ENCODE results near the gene CHD9NB. TPM values are rescaled to one million over a fixed set of nuclear protein-coding genes. Genes with fewer than 3 reads are reported as not detected.
"Not testable (repeated sequence)": the region's sequence is repeated elsewhere in the genome, so short reads cannot be mapped to it uniquely, and the experiment has no call there.

CHD9NB gene
- total RNA-seq, 2 experiments from 2014 or later: 0.17 to 0.42 TPM

DNA sequence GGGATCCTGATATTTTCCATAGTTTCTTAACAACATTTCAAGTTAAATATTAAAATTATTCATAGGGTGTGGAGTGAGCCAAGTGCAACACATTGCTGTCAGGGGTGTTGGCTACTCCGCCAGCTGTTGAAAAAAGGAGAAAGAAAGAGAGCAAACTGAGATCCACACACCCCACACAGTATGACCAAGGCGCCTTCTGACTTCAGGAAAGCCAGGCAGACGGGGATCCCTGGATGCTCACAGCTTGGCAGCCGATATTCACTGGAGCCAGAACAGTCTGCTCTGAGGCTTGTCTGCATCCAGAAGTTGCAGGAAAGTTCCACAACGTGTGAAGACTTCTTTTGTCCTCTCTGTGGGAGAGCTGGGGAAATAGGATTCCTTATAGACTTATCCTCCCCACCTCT lies 9.3 kb downstream of the CHD9NB start:
- no peaks in the 10 kb centered on the region for H3K36me3 Mint-ChIP-seq
- no peak overlapping the region for H3K4me3 Mint-ChIP-seq
- H3K27me3 Mint-ChIP-seq: peaks cover 15% of the 10 kb centered on the region
- POLR2A ChIA-PET: interaction anchor here (0.8 kb wide), 1 partner anchor 12 kb away, joined by 3 read pairs; no protein-coding TSS in a partner anchor
- no peak overlapping the region for H3K27ac Mint-ChIP-seq
- no peaks in the 10 kb centered on the region for H3K4me1 Mint-ChIP-seq
- no peaks in the 10 kb centered on the region for H3K9me3 Mint-ChIP-seq
- ATAC-seq (ENCODE audit: low read depth) (no peak), DNase-seq (no peak)

DNA sequence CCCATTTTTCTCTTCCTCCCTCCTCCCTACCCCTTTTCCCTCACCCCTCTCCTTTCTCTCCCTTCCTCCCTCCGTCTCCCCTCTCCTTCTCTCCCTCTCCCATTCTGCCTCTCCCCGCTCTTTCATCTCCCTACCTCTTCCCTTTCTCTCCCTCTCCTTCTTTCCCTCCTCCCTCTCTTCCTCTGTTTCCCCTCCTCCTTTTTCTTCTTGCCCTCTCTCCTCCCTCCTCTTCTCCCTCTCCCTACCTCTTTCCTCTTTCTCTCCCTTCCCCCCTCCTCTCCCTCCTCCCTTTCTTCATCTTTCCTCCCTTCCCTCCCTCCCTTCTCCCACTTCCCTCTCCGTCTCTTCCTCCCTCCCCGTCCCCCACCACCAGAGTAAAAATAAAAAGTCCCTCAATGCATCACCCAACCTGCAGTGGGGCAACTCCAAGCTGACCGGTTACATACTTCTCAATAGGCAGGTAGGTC lies 10.4 kb downstream of the CHD9NB start:
- POLR2A ChIA-PET: no interaction called here
- no peak overlapping the region for H3K4me3 Mint-ChIP-seq
- DNase-seq: no peak

DNA sequence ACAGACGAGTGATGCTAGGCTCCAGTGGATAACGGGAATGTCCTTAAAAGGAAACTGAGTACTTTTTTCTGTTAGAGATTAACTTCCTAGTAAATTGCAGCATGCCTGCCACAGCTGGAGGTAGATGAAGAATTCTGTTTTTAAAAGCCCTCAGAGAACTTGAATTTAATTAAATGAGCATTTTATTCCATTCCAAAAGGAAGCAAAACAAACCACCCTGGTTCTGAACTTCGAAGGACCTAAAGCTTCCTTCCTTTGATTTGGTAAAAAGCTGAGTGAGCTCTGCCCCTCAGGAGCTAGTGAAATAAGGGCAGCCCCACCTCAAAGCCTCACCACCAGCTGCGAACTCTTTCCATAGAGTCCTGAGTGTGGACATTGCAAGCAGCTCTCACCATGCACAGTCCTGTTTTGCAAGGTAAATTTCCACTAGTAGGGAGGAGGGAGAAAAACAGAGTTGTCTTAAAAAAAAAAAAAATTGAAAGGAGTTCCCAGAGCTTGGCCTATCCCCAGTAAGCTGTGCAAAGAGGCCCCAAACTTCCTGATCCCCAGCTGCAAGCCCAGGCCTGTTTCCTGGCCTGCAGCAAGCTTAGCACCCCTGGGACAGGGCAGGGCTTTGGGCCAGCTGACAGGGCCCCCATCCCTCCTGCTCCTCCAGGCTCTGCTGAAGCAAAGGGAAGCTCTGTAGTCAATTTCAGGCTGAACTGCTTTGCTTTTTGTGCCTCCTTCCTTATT lies 11.2 kb downstream of the CHD9NB start:
- DNase-seq (no peak), ATAC-seq (ENCODE audit: low read depth) (no peak)
- Mint-ChIP-seq H3K9me3 (no peaks in the 10 kb centered on the region), H3K36me3 (no peaks in the 10 kb centered on the region), H3K4me1 (no peaks in the 10 kb centered on the region), H3K4me3 (no peak overlapping the region), H3K27ac (no peak overlapping the region), H3K27me3 (peaks cover 15% of the 10 kb centered on the region)
- POLR2A ChIA-PET: no interaction called here

More for the DNA sequence above, 10.4 kb downstream of the CHD9NB start:
- Mint-ChIP-seq H3K27me3 (peaks cover 15% of the 10 kb centered on the region), H3K27ac (no peak overlapping the region), H3K9me3 (no peaks in the 10 kb centered on the region), H3K4me1 (no peaks in the 10 kb centered on the region), H3K36me3 (no peaks in the 10 kb centered on the region)
- ATAC-seq (ENCODE audit: low read depth): no peak

DNA sequence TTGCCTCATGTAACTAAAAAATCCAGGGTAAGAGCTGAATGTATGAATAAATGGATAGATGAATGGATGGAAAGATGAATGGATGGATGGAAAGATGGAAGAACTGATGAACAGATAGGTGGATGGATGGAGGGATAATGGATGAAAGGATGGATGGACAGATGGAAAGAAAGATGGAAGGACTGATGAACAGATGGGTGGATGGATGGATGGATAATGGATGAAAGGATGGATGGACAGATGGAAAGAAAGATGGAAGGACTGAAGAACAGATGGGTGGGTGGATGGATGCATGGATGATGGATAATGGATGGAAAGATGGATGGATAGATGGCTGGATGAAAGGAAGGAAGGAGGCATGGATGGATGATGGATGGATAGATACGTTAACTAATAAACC lies 11.9 kb downstream of the CHD9NB start:
- Mint-ChIP-seq H3K4me3 (no peak overlapping the region), H3K9me3 (no peaks in the 10 kb centered on the region), H3K27me3 (peaks cover 15% of the 10 kb centered on the region), H3K27ac (no peak overlapping the region), H3K4me1 (no peaks in the 10 kb centered on the region), H3K36me3 (no peaks in the 10 kb centered on the region)
- DNase-seq (no peak), ATAC-seq (ENCODE audit: low read depth) (no peak)
- POLR2A ChIA-PET: no interaction called here

DNA sequence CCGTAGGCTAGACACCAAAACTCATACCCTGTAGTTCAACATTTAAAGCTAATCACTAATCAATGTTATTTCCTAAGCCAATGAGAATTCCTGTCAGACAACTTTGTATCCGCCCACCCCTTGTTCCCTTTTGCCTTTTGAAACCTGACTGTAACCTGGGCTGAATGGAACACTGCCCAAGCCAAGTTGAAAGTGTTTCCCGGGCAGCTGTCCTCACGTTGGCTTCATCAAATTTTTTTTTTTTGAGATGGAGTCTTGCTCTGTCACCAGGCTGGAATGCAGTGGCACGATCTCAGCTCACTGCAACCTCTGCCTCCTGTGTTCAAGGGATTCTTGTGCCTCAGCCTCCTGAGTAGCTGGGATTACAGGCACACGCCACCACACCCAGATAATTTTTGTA lies 16.0 kb downstream of the CHD9NB start:
- DNase-seq; H3K27ac Mint-ChIP-seq; H3K36me3 Mint-ChIP-seq; H3K4me1 Mint-ChIP-seq; H3K9me3 Mint-ChIP-seq; POLR2A ChIA-PET; H3K4me3 Mint-ChIP-seq; ATAC-seq (ENCODE audit: low read depth): not testable (repeated sequence)
- H3K27me3 Mint-ChIP-seq: peaks cover 11% of the 10 kb centered on the region

DNA sequence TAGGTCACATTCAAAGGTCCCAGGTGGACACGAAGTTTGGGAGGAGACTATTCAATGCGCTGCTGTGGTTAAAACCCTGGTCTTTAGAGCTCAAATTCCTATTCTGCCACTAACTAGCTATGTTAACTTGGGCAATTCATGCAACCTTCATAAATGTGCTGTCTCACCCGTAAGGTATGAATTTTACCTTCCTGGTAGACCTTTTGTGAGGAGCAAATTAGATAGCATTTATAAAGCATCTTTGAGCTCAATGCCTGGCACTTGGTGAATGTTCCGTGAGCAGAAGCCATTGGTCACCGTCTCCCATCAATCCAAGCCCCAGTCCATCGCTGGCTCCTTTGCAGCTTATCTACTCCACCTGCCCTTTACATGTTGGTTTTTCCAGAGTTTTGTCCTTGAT lies 16.6 kb downstream of the CHD9NB start:
- no peak overlapping the region for H3K4me3 Mint-ChIP-seq
- no peak for DNase-seq
- ATAC-seq (ENCODE audit: low read depth): no peak
- peaks cover 1% of the 10 kb centered on the region for H3K9me3 Mint-ChIP-seq
- H3K4me1 Mint-ChIP-seq: no peaks in the 10 kb centered on the region
- peaks cover 15% of the 10 kb centered on the region for H3K27me3 Mint-ChIP-seq
- H3K27ac Mint-ChIP-seq: no peak overlapping the region
- no peaks in the 10 kb centered on the region for H3K36me3 Mint-ChIP-seq
- POLR2A ChIA-PET: no interaction called here

DNA sequence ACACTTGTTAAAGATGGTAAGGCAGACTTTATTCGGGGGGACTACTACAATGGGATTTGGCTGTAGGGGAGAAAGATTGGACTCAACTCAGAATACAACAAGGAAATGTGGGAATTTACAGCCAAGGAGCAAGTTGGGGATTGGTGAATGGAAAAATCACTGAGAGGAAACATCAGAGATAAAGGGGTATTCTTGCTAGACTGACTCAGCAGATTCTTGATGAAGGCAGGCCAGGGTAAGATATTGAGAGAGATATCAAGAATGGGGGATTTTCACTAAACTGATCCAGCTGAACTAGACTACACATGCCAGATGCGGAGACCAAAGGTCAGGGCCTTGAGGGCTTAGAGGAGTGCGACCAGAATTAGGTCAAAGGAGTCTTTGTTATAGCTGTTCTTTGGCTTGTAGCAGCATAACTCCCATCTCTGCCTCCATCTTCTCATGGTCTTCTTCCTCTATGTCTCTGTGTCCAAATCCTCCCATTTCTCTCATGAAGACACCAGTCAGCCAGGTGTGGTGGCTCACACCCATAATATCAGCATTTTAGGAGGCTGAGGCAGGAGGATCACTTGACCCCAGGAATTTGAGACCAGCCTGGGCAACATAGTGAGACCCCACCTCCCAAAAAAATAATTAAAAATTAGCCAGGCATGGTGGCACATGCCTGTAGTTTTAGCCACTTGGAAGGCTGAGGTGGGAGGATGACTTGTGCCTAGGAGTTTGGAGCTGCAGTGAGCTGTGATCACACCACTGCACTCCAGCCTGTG lies 17.3 kb downstream of the CHD9NB start:
- Mint-ChIP-seq H3K36me3 (no peaks in the 10 kb centered on the region), H3K4me1 (no peaks in the 10 kb centered on the region), H3K9me3 (peaks cover 1% of the 10 kb centered on the region), H3K4me3 (no peak overlapping the region), H3K27ac (no peak overlapping the region), H3K27me3 (peaks cover 15% of the 10 kb centered on the region)
- ATAC-seq (ENCODE audit: low read depth) (no peak), DNase-seq (no peak)
- POLR2A ChIA-PET: no interaction called here

DNA sequence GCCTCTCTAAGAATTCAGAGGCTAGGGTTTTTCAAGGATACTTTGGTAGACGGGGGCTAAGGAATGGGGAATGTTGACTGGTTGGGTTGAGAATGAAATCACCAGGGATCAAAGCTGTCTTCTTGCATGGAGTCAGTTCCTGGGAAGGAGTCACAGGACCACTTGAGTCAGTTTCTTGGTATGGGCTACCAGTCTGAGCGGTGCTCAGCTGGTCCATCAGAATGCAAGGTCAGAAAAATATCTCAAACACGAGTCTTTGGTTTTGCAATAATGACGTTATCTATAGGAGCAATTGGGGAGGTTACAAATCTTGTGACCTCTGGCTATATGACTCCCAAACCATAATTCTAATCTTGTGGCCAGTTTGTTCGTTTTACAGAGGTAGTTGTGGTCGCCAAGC lies 18.4 kb downstream of the CHD9NB start:
- Mint-ChIP-seq H3K4me3 (no peak overlapping the region), H3K36me3 (no peaks in the 10 kb centered on the region), H3K9me3 (peaks cover 1% of the 10 kb centered on the region), H3K4me1 (no peaks in the 10 kb centered on the region), H3K27me3 (peaks cover 15% of the 10 kb centered on the region), H3K27ac (no peak overlapping the region)
- DNase-seq (no peak), ATAC-seq (ENCODE audit: low read depth) (no peak)
- POLR2A ChIA-PET: no interaction called here

DNA sequence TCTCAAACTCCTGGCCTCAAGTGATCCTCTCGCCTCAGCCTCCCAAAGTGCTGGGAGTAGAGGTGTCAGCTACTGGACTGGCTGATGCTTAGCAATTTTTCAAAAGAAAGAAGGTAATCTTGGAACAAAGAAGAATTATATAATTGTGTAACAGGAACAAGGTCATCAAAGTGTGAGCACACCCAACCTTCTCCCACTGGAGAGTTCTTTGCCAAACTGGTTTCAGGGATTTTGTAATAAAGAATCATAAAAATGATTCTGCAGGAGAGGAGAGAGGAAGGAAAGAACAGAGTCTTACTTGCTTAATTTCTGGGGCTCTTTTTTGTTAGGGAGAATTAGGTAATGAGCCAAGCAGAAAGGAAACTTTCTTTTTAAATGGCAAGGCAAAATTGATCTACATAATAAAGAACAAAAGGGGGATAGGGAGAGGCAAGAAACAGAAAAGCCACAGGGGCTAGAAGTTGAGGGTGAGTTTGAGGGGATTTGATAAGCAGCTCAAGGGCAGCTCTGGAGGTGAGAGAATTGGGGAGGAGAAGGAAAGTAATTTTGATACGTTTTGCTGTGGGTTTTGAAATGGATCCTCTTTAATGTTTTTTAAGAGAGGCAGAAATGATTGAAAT lies 21.3 kb downstream of the CHD9NB start:
- Mint-ChIP-seq H3K27ac (no peak overlapping the region), H3K4me3 (no peak overlapping the region), H3K9me3 (peaks cover 1% of the 10 kb centered on the region), H3K27me3 (peaks cover 15% of the 10 kb centered on the region), H3K36me3 (no peaks in the 10 kb centered on the region), H3K4me1 (no peaks in the 10 kb centered on the region)
- POLR2A ChIA-PET: no interaction called here
- DNase-seq (no peak), ATAC-seq (ENCODE audit: low read depth) (no peak)

DNA sequence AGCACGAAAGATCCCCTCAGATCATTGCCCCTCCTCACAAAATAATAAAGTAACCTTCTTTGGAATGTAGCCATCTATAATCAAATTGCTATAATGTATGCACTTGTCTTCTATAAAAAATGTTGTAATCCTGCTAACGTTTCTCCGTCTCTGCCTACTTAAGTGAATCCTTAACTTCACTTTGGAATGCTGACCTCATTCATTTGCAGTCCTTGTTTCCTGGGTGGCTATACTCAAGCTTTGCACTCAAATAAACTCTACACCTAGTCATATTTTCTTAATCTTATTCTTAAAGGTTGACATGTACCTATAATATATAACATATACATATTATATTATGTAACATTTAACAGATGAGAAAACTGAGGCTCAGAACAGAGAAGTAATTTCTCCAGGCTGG lies 22.7 kb downstream of the CHD9NB start:
- ATAC-seq (ENCODE audit: low read depth) (no peak), DNase-seq (no peak)
- Mint-ChIP-seq H3K27me3 (peaks cover 13% of the 10 kb centered on the region), H3K36me3 (no peaks in the 10 kb centered on the region), H3K9me3 (peaks cover 1% of the 10 kb centered on the region), H3K4me1 (no peaks in the 10 kb centered on the region), H3K27ac (no peak overlapping the region), H3K4me3 (no peak overlapping the region)
- POLR2A ChIA-PET: no interaction called here

DNA sequence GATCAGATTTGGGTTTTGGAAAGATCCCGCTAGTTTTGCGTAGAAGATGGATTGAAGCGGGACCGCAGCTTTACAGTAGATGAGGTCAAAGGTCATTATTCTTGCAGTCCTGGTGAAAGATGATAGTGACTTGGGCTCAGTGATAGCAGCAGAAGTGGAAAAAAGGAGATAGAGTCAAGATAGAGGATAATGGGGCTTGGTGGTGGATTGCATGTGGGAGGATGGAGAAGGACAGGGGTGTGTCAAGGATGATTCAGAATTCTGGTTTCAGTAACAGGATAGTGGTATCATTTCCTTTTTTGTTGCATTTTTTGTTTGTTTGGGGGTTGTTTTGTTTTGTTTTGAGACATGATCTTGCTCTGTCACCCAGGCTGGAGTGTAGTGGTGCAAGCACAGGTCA lies 28.7 kb downstream of the CHD9NB start:
- Mint-ChIP-seq H3K4me3 (no peak overlapping the region), H3K36me3 (no peaks in the 10 kb centered on the region), H3K27me3 (no peaks in the 10 kb centered on the region), H3K4me1 (no peaks in the 10 kb centered on the region), H3K9me3 (no peaks in the 10 kb centered on the region), H3K27ac (no peak overlapping the region)
- POLR2A ChIA-PET: no interaction called here
- ATAC-seq (ENCODE audit: low read depth) (no peak), DNase-seq (no peak)

DNA sequence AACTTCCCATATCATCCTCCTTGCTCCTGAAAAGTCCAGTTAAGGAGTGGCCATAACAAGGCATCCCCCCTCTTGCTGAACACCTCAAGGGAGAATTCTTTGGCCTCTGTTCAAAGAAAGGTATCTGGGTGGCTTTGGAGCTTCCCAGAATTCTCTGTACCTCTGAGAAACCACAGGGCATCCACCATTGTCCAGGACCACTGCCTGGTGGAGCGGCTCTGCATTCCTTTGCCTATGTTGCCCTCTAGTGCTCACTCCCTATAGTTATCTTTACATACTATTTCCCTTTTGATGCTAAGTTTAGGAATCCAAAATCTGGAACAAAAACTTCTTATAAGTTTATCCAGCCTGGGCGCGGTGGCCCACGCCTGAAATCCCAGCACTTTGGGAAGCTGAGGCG lies 30.3 kb downstream of the CHD9NB start:
- DNase-seq: no peak
- Mint-ChIP-seq H3K4me1 (no peaks in the 10 kb centered on the region), H3K27me3 (no peaks in the 10 kb centered on the region), H3K27ac (no peak overlapping the region), H3K36me3 (no peaks in the 10 kb centered on the region), H3K4me3 (no peak overlapping the region), H3K9me3 (no peaks in the 10 kb centered on the region)
- POLR2A ChIA-PET: no interaction called here
- no peak for ATAC-seq (ENCODE audit: low read depth)

DNA sequence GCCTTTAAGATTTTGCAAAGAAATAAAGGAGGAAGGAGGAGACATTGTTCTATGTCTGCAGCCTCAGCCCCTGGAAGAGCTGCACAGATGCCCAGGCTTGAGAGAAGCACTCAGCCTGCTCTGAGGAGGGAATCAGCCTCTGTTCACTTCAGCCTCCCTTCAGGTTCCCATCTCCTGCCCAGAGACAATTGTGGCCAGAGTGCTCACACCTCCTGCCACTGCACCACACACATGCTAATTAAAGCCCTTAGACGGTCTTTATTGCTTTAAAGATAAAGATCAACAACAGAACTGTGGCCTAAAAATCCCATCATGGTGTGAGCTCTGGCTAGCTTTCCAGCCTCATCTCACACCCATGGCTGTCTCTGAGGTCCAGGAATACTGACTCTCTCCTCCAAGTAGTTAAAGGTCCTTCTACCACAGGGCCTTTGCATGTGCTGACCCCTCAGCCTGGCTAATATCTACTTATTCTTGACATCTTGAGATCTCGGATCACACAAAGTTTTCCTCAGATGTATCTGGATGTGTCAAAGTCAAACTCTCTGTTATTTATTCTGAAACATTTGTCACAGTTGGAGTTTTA lies 33.8 kb downstream of the CHD9NB start:
- Mint-ChIP-seq H3K27ac (no peak overlapping the region), H3K4me3 (no peak overlapping the region), H3K4me1 (no peaks in the 10 kb centered on the region), H3K27me3 (peaks cover 5% of the 10 kb centered on the region), H3K36me3 (no peaks in the 10 kb centered on the region), H3K9me3 (no peaks in the 10 kb centered on the region)
- ATAC-seq (ENCODE audit: low read depth): no peak
- no peak for DNase-seq
- POLR2A ChIA-PET: no interaction called here

Measured in activated naive CD8-positive, alpha-beta T cell treated with anti-CD3 and anti-CD28 coated beads, Interleukin-2, amount 10 ng/mL, durations not matched to agents 7 days and 5 days (primary cell).